ENCODE results near the gene DLG2. TPM values are rescaled to one million over a fixed set of nuclear protein-coding genes. Genes with fewer than 3 reads are reported as not detected.

Gene DLG2
- total RNA-seq, 3 donors from 2014 or later (not counting 1 experiment from before 2014, with no cell fraction given) = 1.7 to 2.9 (median 2.2) TPM

GRCh38 chr11:83866655-83867054 lies 1760.5 kb downstream of the DLG2 start:
- Mint-ChIP-seq H3K4me1 (no peaks in the 10 kb centered on the region), H3K4me3 (no peak overlapping the region), H3K27me3 (ENCODE audit: low read depth in 2 of 2) (no peaks in the 10 kb centered on the region), H3K9me3 (peaks cover 3 to 12% of the 10 kb centered on the region in 2 donors), H3K27ac (no peak overlapping the region), H3K36me3 (no peaks in the 10 kb centered on the region)
- H3K9me3 ChIP-seq (ENCODE audit: control insufficient read depth, insufficient read depth, low read length) = no peaks in the 10 kb centered on the region
- intact Hi-C loops (cut with micrococcal nuclease) = no loop called here
- H3K27me3 ChIP-seq (ENCODE audit: control insufficient read depth, insufficient read depth, low read length) = no peaks in the 10 kb centered on the region
- no peak for TF ChIP-seq CTCF (IDR thresholded peaks at IDR 0.05)
- DNase-seq = no peak
- no peak for ATAC-seq
- 95% methylated on average over 3 of the region's 5 CpGs for WGBS (ENCODE audit: insufficient coverage)
- H3K27ac ChIP-seq (ENCODE audit: low read length) = no peak overlapping the region
- no peaks in the 10 kb centered on the region for H3K36me3 ChIP-seq (ENCODE audit: control insufficient read depth, insufficient read depth, low read length)
- H3K4me1 ChIP-seq (ENCODE audit: control insufficient read depth, insufficient read depth, low read length) = no peaks in the 10 kb centered on the region
- H3K4me3 ChIP-seq (ENCODE audit: low read length) = no peak overlapping the region

- Histone ChIP-seq H3K27ac (ENCODE audit: low read length) (no peak overlapping the region), H3K9me3 (ENCODE audit: control insufficient read depth, insufficient read depth, low read length) (no peaks in the 10 kb centered on the region), H3K4me1 (ENCODE audit: control insufficient read depth, insufficient read depth, low read length) (no peaks in the 10 kb centered on the region), H3K27me3 (ENCODE audit: control insufficient read depth, insufficient read depth, low read length) (no peaks in the 10 kb centered on the region), H3K36me3 (ENCODE audit: control insufficient read depth, insufficient read depth, low read length) (no peaks in the 10 kb centered on the region), H3K4me3 (ENCODE audit: low read length) (no peak overlapping the region)
- intact Hi-C loops (cut with micrococcal nuclease) = no loop called here
- Mint-ChIP-seq H3K27ac (no peak overlapping the region), H3K9me3 (peaks cover 7 to 15% of the 10 kb centered on the region in 2 donors), H3K4me3 (no peak overlapping the region), H3K36me3 (no peaks in the 10 kb centered on the region), H3K27me3 (ENCODE audit: low read depth in 2 of 2) (no peaks in the 10 kb centered on the region), H3K4me1 (no peaks in the 10 kb centered on the region)
- WGBS (ENCODE audit: insufficient coverage) = 87% methylated on average over 4 of the region's 4 CpGs
- no peak for TF ChIP-seq CTCF (IDR thresholded peaks at IDR 0.05)
- DNase-seq (no peak), ATAC-seq (no peak)
These were observed 1761.3 kb downstream of the DLG2 start for GRCh38 chr11:83865636-83866461.

GRCh38 chr11:83864412-83865057 lies 1762.6 kb downstream of the DLG2 start:
- 85% methylated on average over 3 of the region's 4 CpGs for WGBS (ENCODE audit: insufficient coverage)
- H3K4me3 Mint-ChIP-seq = no peak overlapping the region
- no peaks in the 10 kb centered on the region for H3K9me3 ChIP-seq (ENCODE audit: control insufficient read depth, insufficient read depth, low read length)
- H3K27me3 Mint-ChIP-seq (ENCODE audit: low read depth in 2 of 2) = no peaks in the 10 kb centered on the region
- H3K4me1 Mint-ChIP-seq = no peaks in the 10 kb centered on the region
- H3K27me3 ChIP-seq (ENCODE audit: control insufficient read depth, insufficient read depth, low read length) = no peaks in the 10 kb centered on the region
- no peak for DNase-seq
- H3K27ac ChIP-seq (ENCODE audit: low read length) = no peak overlapping the region
- H3K36me3 ChIP-seq (ENCODE audit: control insufficient read depth, insufficient read depth, low read length) = no peaks in the 10 kb centered on the region
- no peak for TF ChIP-seq CTCF (IDR thresholded peaks at IDR 0.05)
- no peak overlapping the region for H3K27ac Mint-ChIP-seq
- no peak overlapping the region for H3K4me3 ChIP-seq (ENCODE audit: low read length)
- H3K36me3 Mint-ChIP-seq = no peaks in the 10 kb centered on the region
- peaks cover 7 to 15% of the 10 kb centered on the region in 2 donors for H3K9me3 Mint-ChIP-seq
- H3K4me1 ChIP-seq (ENCODE audit: control insufficient read depth, insufficient read depth, low read length) = no peaks in the 10 kb centered on the region
- ATAC-seq = no peak
- intact Hi-C loops (cut with micrococcal nuclease) = no loop called here
